Fibroblast of skin of back (primary cell): ENCODE data around the gene MSI2.

Source experiments
- DNase-seq: peaks from one replicate; pipeline ENCODE4 v3.0.0-alpha.2; 2013

MSI2 gene

GRCh38 chr17:57515662-57516211 lies 259.4 kb downstream of the MSI2 start:
- no peak for DNase-seq

GRCh38 chr17:57516290-57517230 lies 260.2 kb downstream of the MSI2 start:
- no peak for DNase-seq

DNA sequence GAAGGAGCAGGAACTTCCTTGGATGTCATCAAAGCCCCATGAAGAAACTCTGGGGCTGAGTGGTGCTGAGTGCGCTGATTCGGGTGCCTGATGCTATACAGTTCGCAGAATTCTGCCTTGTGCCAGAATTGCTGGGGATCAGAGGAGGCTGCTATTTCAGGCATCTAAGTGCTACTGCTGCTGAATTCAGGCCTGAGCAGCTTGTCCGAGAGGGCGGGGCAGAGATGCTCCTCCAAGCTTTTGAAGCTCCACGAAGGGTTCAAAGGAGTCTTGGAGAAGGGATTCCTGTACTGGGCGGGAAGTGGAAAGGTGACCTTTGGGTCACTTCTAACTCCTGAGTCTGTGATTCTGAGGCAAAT lies 260.9 kb downstream of the MSI2 start:
- DNase-seq = no peak

DNA sequence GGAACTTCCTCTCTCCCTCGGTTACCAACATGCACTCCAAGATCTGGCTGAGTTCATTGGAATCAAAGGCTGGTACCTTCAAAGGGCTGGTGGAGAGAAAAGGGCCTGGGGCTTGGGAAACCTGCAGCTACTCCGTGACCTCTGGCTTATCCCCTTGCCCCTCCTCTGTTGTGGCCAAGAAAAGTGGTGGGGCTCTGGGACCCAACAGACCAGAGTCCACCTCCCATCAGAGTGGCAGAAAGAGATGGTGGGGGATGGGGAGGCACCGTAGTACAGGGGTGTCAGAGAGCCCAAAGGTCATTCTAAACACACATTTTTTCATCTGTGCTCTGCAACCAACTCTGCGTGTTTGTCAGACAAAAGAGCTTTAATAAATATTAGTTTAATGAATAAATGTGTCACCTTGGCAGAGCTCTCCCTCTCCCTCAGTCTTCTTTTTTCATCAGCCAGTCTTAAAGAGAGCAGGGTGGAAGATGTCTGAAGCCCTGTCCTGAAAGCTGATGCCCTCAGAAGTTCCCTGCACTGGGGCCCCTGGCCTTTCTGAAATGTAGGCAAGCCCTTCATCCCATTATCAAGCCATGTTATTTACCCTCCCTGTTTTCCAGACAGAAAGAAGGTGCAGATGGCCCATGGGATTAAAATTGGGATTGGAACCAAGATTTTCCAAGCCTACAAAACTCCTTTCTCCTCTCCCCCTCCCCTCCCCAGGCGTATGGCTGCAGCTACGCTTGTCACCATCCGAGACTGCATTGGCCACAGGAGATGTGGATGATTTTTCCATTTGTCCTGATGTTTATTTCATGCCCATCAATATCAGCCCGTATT lies 261.5 kb downstream of the MSI2 start:
- DNase-seq = no peak

GRCh38 chr17:57518587-57519581 lies 262.6 kb downstream of the MSI2 start:
- peak; percentile 32 for DNase-seq

DNA sequence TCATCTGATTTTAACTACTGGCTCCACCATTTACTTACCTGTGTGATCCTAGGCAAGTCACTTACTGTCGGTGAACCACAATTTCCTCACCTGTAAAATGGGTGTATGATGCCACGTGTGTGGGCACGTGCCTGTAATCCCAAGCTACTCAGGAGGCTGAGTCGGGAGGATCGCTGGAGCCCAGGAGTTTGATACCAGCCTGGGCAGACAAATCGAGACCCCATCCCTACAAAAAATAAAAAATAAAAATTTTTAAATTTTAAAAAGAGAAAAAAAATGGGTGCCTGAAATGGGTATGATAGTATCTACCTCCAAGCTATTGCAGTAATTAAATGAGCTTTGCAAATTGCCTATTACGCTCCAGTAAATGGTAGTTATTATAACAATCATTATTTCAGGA lies 263.5 kb downstream of the MSI2 start:
- DNase-seq = no peak

DNA sequence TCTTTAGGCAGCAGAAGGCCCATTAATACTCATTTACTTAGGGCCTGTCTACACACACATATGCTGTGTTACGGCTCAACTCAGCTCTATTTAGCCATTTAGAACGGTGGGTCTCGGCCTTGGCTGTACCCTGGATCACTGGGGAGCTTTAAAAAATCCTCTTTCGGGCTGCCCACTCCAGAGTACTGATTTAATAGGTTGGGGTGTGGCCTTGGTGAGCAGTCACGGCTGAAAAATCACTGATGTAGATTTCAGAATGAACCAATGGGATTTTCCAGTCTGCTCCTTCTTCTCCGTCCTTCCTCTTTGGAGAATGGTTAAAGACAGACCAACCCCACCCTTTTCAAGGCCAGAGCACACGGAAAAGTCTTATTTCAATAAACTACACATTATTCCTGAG lies 265.3 kb downstream of the MSI2 start:
- no peak for DNase-seq

DNA sequence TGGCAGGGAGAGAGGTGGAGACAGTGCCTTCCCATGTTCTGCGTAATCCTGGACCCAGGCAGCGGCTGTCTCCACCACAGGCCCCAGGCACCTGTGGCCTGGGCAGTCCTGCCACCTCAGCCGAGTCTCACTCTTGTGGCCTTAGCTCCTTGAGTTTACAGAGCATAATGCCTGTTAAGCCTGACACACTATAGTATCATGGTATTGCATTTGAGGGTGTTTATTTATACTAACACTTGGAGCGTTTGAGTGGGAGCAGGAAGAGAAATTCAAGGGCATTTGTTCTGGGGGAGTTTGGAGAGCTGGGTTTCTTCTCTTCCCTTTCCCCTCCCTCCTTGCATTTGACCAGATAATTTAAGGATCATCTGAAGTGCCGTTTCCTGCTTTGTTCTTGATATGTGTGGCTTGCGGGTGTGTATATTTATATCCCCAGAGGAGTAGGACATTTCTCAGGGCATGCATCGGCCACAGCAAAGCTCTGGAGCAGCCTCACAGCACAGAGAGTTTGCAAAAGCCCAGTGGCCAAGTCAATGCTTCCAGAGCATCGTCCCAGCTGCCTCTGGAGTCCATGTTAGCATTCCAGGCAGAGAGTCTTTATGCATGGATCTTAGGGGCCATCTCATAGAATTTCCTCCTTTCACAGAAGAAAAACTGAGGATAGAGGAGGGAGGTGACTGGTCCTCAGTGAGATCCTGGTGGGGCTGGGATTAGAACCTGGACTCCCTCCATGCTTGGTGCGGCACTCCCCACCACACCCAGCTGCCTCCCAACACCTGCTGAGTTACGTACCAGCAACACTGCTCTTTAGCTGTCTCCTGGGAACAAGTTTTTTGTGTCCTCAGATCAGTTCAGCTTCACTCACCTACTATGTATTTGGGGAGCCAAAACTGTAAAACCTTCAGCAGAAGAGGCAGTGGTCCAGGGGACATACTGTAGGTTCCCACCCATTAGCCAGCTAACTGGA lies 266.0 kb downstream of the MSI2 start:
- no peak for DNase-seq

DNA sequence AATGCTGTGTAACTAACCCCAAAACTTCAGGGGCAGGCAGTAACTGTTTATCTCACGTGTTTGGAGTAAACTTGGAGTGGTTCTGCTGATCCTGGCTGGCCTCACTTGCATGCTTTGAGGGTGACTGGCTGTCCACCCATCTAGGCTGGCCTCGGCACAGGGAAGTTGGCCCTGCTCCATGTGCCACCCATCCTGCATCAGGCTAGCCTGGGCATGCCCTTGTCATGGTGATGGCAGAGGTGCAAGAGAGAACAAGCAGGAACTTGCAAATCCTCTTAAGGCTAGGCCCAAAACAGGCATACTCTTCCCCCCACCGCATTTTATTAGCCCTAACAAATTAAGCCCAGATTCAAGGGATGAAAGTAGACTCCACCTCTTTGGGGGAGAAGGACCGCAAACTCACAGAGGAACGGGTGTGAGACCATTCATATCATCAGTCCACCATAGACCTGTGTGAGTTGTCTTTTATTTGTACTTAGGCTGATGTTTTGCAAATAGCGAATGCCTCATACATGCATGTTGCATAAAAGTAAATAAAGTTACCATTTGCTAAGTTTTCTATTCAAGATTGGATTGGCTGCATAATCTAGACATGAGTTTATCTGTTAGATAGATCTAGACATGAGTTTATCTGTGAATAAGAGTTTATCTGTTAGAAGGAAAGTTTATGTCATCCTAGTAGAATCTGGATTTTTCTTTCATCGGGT lies 267.8 kb downstream of the MSI2 start:
- DNase-seq = peak; percentile 28

DNA sequence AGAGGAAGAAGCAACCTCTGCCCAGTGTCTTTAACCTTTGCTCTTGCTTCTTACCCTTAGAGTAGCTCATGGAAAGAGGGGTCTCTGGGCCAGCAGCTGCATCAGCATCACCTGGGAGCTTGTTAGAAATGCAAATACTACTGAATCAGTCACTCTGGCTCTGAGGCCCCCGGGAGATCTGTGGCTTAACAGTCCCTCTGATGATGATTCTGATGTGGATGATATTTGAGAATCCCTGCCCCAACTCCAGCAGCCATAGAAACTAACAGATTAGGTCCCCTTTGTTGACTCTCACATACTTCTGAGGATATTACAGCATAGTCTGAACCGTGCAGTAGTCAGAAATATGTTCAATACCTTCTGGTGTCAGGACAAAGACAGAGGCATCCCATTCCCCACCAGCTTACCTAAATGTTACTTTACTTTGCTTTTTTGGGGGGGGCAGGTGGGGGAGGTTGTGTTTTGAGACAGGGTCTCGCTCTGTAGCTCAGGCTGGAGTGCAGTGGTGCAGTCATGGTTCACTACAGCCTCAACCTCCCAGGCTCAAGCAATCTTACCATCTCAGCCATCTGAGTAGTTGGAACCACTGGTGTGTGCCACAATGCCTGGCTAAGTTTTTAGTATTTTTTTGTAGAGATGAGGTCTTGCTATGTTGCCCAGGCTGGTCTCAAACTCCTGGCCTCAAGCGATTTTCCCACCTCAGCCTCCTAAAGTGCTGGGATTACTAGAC lies 268.7 kb downstream of the MSI2 start:
- DNase-seq = no peak

DNA sequence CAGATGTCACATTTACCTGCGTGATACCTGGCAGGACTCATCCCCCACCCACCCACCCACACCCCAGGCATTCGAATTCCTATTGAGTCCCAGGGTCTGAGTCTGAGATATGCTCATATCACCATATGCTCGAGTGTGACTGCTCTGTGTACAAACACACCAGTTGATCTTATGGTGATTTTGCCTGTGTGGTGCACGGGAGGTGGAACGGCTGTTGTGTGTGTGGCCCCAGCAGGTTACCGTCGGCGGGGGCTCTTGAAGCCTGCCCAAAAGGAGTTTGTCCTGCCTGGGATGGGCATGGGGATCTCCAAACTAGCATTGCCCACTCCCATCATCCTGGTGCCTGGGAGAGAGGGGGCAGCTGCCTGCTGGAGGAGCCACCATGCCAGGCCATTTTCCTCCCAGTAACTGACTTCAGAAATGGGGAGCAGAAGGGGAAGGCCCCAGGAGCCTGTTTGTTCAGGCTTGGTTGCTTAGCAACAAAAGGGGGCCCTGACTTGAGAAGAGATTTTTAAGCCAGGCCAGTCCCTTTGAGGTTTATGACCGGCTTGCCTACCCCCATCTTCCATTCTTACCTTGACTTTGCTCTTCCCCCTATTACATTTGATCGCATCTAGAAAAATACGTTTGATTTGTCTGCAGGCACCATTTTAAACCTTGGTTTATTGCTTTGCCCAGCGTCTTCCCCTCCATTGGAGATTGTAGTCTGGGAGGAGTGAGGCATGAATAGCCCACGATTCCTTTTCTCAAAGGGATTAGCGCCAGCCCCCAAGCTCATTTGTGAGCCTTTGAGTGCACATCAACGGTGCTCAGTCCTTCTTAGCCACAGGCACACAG lies 271.1 kb downstream of the MSI2 start:
- DNase-seq = no peak

- DNase-seq = no peak
Measured at GRCh38 chr17:57528058-57528451, 271.7 kb downstream of the MSI2 start.

- no peak for DNase-seq
Measured at GRCh38 chr17:57530026-57530425, 273.7 kb downstream of the MSI2 start.

- no peak for DNase-seq
Measured at GRCh38 chr17:57530508-57530907, 274.2 kb downstream of the MSI2 start.

GRCh38 chr17:57531078-57531477 lies 274.8 kb downstream of the MSI2 start:
- no peak for DNase-seq

- DNase-seq = no peak
Measured at GRCh38 chr17:57531648-57532504, 275.6 kb downstream of the MSI2 start.

GRCh38 chr17:57532556-57532955 lies 276.2 kb downstream of the MSI2 start:
- DNase-seq = no peak

- no peak for DNase-seq
Measured at GRCh38 chr17:57532966-57533365, 276.6 kb downstream of the MSI2 start.
